NCI-H526 (cell line): ENCODE measurements around the gene PTGES3.
A peak's percentile ranks its signal among the peaks of the same experiment; 100 is the strongest.
"Not testable (repeated sequence)": the region's sequence is repeated elsewhere in the genome, so short reads cannot be mapped to it uniquely, and the experiment has no call there.

Source experiments
- DNase-seq, 2 experiments: peaks; one replicate each; lab custom pipeline; 2025; lab: John Stamatoyannopoulos, UW

PTGES3 gene

GRCh38 chr12:56688129-56688845, at the start of gene PTGES3:
Gene PTGES3 (minus strand): TSS chr12:56688284. CDS start chr12:56687999, 285 bp downstream.
- DNase-seq = peak; percentile 92 to 98

GRCh38 chr12:56728139-56728861, 40.2 kb upstream of the PTGES3 start:
- no peak for DNase-seq

DNA sequence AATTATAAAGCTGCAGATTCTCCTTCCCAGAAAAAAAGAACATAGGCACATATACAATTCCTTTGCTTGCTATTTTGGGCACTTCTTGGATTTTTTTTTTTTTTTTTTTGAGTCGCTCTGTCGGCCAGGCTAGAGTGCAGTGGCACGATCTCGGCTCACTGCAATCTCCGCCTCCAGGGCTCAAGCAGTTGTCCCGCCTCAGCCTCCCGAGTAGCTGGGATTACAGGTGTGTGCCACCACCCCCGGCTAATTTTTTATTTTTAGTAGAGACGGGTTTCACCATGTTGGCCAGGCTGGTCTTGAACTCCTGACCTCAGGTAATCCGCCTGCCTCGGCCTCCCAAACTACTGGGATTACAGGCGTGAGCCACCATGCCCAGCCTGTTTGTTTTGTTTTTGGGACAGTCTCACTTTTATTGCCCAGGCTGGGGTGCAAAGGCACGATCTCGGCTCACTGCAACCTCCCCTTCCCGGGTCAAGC, 38.2 kb upstream of the PTGES3 start:
- DNase-seq = not testable (repeated sequence)

- no peak for DNase-seq
These were observed 37.6 kb upstream of the PTGES3 start for GRCh38 chr12:56725723-56726102.

DNA sequence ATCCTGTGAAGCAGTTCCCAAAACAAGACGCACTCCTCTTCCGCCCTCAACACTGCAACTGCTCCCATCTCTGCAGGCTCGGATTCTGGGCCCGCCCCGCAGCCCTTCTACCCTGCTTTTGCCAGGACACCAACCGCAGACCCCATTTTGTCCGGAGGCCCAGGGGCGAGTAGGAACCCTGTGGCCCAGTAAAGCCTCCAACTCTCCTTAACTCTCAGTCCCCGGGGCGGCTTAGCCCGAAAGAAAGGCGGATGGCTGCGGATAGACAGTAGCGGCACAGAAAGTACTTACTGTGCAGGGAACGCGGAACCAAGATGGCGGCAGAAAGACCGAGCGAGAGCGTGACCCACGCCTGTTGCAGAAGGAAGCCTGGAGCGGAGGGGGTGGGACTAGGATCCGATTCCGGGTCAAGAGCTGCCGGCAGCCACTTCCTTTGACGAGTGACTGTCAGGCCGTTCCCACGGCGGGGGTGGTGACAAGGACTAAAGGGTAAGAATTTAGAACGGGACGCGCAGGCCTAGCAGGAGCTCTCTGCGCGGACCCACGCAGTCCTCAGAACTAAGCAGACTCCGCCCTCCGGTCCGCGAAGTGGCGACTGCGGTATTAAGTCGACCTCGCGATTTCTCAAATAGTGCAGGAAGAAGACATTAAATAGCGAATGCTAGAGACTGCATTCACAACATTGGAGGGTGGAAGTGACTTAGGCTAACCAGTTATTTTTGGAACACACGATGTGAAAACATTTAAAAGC, 37.1 kb upstream of the PTGES3 start, which contains the start of gene NACA:
Gene NACA (minus strand): TSS at position 328 of the 751 bp plus-strand sequence. CDS start 778 bp downstream, outside the sequence.
- peak; percentile 96 to 98 for DNase-seq

GRCh38 chr12:56724701-56724971, 36.6 kb upstream of the PTGES3 start:
- no peak for DNase-seq

DNA sequence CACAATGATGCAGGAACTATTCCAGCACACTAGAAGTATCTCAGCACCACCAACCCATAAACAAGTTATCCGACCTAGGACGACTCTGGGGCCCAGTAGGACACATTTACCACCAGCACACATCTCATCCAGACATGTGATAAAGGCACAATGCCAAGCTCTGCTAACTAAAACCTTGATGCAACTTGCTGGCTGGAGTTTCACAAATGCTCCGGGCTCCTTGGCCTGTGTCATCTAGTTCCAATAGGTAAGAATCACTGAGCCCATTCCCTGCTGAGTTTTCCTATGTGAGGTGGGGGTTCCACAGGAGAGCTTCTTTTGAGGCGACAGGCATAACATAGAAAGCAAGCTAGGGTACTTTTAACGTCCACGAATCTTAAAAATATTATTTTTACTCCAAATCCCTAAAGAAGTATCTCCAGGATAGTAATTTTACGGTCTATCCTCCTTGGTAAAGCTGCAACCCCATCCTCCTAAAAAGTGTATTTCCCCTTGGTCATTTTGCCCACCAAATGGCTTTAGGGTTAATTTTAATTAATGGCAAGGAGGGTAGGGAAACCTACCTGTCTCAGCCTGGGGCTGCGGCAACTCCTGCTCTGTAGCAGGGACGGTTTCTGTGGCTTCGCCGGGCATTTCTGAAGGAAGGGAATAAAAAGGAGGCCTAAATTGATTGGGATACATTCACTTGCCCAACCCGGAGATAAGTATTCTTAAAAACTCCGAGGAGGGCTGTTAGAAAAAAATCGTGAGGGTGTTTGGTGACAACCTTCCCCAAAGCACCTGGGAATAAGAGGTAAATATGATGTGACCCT, 36.0 kb upstream of the PTGES3 start:
- peak in 1 of 2 experiments; percentile 9 for DNase-seq

DNA sequence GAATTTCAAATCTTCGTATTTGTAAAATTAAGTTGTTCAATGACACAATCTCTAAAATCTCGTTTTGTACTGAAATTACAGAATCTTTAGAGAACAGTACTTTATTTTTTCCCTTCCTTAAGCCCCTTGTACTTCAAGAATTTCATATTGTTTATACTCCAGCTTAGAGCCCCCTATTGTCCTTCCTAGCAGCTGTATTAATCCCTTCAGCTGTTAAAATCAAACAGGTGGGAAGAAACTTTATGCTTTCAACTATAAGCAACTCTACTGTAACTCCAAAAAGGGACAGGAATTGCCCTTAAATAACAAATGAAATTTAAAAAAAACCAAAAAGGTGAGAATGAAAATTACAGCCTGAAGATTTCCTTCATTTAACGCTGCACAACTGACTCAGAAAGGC, 35.3 kb upstream of the PTGES3 start:
- no peak for DNase-seq

GRCh38 chr12:56722832-56723231, 34.7 kb upstream of the PTGES3 start:
- DNase-seq = no peak

DNA sequence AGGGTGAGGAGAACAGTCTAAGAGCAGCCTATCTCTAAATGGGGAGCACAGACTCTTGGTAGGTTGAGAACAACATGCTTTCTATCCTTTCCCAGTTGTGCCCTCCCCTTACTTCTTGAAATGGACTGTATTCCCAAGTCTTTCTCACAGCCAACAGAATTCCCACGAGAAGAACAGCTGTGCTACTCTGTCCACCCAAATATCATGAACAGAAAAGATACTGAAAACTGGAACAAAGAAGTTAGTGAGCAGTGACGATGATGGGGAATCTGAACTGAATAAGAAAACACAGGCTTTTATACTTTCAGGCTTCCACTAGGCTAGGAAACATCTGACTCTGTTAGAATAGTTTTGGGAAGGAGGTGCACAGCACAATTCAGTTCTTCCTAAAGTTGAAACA, 33.6 kb upstream of the PTGES3 start:
- no peak for DNase-seq

- no peak for DNase-seq
These were observed 33.1 kb upstream of the PTGES3 start for GRCh38 chr12:56721216-56721615.

- DNase-seq = no peak
These were observed 32.7 kb upstream of the PTGES3 start for GRCh38 chr12:56720731-56721151.

GRCh38 chr12:56719056-56719455, 31.0 kb upstream of the PTGES3 start:
- DNase-seq = no peak

- no peak for DNase-seq
These were observed 30.6 kb upstream of the PTGES3 start for GRCh38 chr12:56718636-56719035.

DNA sequence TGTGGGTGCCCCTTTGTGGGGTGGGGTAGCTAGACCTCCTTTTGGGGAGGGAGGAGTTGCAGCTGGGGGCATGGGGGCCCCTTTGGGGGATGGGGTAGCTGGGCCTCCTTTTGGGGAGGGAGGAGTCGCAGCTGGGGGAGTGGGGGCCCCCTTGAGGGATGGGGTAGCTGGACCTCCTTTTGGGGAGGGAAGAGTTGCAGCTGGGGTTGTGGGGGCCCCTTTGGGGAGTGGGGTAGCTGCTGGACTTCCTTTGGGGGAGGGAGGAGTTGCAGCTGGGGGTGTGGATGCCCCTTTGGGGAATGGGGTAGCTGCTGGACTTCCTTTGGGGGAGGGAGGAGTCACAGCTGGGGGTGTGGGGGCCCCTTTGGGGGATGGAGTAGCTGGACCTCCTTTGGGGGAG, 30.1 kb upstream of the PTGES3 start:
- no peak for DNase-seq

- no peak for DNase-seq
These were observed 29.1 kb upstream of the PTGES3 start for GRCh38 chr12:56716933-56717880.

DNA sequence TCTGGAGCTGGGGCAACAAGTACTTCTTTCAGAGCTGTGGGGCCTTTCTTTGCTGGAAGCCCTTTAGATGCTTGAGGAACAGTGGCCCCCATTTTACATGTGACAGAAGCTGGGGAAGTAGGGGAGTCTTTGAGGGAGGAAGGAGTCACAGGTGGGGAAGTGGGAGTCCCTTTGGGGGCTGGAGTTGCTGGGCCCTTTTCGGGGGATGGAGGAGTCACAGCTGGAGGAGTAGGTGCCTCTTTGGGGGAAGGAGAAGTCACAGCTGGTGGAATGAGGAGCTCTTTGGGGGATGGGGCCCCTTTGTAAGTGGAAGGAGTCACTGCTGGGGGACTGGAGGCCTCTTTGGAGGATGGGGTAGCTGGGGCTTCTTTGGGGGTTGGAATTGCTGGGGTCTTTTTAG, 28.4 kb upstream of the PTGES3 start:
- DNase-seq = no peak

DNA sequence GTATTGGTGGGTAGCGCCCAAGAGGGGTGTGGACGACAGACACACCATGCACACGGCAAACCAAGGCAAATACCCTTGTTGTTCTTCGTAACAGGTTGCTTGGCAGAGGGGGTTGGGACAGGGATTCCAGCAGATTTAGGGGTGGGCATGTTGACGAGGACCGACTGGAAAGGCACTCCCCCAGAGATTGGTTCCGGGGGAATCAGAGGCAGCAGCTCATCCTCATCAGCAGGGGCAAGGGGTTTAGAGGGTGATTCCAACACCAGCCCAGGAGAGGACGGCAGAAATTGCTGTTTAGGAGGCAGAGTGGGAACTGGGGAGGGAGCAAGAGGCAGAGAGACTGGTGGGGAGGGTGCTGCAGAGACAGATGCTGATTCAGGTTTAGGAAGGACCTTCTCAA, 27.7 kb upstream of the PTGES3 start:
- DNase-seq = no peak

DNA sequence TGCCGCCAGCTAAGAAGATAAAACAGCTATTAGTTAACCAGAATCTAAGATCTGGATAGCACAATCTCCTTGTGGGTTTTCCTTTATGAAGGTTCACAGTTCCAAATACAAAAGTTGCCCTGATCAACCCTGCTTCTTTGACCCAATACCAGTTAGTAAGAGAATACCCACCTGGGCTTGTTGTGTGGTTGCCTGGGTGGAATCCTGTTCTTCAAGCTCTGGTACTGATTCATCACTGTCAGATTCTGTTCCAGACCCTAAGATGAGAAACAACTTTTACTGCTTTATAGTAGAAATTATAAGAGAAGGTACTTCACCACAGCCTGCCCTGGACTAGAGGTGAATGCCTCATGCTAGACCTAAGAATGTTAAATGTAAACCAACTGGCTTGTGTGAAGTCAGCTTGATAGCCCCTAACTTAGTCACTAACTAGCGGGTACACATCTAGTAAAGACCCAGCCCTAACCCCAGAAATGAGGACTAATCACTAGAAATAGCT, 26.4 kb upstream of the PTGES3 start:
- no peak for DNase-seq

DNA sequence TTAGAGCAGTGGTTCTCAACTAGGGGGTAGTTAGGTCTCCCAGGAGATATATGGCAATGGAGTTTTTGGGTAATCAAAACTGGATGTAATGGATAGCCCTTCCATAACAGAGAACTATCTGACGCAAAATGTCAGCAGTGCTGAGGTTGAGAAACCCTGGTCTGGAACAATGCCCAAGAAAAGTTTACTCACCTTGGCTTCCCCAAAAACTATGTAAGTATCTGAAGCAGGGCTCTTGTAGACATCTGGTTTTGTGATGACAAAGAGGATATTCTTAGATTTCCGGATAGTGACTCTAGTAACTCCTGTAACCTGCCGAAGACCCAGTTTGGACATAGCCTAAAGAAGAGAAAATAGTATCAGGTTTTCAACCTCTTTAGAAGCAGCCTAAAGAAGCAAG, 25.3 kb upstream of the PTGES3 start:
- no peak for DNase-seq
